Upper lobe of left lung (tissue), 4 donors: ENCODE measurements around the gene CTXN3.

Experiments
- CTCF ChIP-seq, 6 experiments: fragments of 450-650 bp in 4 of 6; fragments of 200-600 bp in 2 of 6; sonication (generic) in 2 of 6; IDR thresholded peaks; one replicate each; pipeline ENCODE4 v1.5.1; 2016 to 2019; ENCODE audit warnings: antibody characterized with exemption in 6 of 6
- POLR2A ChIP-seq, 4 donors: fragments of 450-650 bp; IDR thresholded peaks; one replicate each; pipeline ENCODE4 v1.5.1; 2016 to 2017; ENCODE audit warnings: antibody characterized with exemption in 4 of 4, mild to moderate bottlenecking in 2 of 4

- no peak for TF ChIP-seq CTCF (IDR thresholded peaks at IDR 0.05)
- TF ChIP-seq POLR2A (IDR thresholded peaks at IDR 0.05) = no peak
Observed at GRCh38 chr5:127666043-127666716, 17.3 kb downstream of the CTXN3 start.
